GM19463 (cell line): ENCODE data around the gene ZFAND6.
A peak's percentile ranks its signal among the peaks of the same experiment; 100 is the strongest.

Source experiments
- ATAC-seq: cut with Tn5 transposase; IDR thresholded peaks from one replicate; pipeline ENCODE4 v1.9.1; 2021; ENCODE audit warnings: mild to moderate bottlenecking, moderate library complexity; ENCODE audit not compliant: unreplicated experiment

Gene ZFAND6

DNA sequence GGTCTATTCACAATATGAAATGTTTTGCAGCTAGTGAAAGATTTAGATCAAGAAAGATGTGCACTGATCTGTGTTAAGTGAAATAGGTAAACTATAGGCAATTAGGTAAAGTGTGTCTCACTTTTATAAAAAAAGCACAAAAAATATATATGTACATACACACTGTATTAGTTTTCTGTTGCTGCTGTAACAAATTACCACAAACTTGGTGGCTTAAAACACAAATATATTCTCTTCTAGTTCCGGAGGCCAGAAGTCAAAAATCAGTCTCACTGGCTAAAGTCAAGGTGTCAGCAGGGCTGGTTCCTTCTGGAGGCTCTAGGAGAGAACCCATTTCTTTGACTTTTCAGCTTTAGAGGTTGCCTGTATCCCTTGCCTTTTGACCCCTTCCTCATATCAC, 104.4 kb downstream of the ZFAND6 start:
- ATAC-seq: no peak

DNA sequence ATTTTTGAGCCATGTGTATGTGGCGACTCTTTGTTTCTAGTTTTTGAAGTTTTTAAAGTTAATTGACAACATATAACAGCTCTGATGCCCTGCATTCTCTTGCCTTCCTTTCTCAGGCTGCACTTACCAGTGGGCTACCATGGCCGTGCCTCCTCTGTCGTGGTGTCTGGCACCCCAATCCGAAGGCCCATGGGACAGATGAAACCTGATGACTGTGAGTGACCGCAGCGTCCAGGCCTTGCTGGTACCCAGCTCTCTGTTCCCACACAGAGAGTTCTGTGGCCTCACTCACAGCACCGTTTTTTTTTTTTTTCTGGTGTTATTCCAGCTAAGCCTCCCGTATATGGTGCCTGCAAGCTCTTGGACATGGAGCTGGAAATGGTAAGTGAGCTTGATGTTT, 108.5 kb downstream of the ZFAND6 start:
- no peak for ATAC-seq

GRCh38 chr15:80168421-80168820, 108.9 kb downstream of the ZFAND6 start:
- no peak for ATAC-seq

GRCh38 chr15:80169768-80170357, 110.4 kb downstream of the ZFAND6 start:
- ATAC-seq: no peak

DNA sequence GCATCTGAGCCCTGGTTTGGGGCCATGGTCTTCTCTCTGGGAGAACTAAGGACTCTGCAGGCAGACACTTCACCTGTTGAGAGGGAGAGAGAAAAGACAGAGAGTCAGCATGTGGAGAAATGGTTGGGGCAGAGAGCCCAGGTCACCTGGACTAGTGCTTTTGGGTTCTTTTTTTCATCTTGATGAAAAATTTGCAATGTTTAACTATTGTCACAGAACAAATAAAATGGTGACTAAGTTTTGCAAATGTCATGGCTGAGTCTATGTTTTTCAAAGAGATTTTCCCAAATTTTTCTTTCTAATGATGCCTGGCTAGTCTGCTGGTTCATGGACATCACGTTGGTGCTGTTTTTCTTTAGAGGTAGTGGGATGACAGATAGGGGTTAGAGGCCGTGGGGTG, 111.1 kb downstream of the ZFAND6 start:
- ATAC-seq: no peak

DNA sequence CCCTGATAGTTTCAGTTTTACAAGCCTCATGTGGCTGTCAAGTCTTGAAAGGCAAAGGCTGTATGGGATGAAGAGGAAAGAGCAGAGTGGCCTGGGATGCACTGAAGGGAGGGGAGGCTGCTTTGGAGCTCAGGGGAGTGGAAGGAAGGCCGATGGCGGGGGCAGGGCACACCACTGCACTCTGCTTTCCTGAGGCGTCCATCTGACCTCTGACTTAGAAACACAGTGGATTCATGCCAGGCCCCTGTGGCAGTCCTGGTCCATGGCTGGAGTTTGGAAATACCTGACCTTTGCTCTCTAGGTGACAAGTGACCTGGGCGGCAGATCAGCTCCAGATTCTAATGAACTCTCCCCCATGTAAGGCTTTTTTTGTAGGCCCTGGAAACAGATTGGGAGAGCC, 112.3 kb downstream of the ZFAND6 start:
- no peak for ATAC-seq

DNA sequence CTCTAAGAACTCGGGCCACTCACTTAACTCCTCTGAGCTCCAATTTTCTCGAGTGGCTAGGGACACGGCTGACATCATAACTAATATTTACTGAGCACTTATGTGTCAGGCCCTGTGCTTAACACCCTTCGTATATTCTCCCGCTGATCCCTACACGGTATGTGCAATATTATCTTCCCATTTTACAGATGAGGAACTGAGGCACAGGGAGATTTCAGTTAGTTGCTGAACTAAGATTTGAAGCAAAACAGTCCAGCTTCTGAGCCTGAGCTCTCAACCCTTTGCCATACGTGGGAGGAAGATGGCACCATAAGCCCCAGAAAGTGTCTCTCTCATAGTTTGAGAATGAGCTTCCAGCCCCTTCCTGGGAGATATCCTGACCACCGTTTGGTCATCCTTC, 112.9 kb downstream of the ZFAND6 start:
- ATAC-seq: no peak

- peak; percentile 68 for ATAC-seq
Observed at GRCh38 chr15:80173022-80173759, 113.7 kb downstream of the ZFAND6 start.

DNA sequence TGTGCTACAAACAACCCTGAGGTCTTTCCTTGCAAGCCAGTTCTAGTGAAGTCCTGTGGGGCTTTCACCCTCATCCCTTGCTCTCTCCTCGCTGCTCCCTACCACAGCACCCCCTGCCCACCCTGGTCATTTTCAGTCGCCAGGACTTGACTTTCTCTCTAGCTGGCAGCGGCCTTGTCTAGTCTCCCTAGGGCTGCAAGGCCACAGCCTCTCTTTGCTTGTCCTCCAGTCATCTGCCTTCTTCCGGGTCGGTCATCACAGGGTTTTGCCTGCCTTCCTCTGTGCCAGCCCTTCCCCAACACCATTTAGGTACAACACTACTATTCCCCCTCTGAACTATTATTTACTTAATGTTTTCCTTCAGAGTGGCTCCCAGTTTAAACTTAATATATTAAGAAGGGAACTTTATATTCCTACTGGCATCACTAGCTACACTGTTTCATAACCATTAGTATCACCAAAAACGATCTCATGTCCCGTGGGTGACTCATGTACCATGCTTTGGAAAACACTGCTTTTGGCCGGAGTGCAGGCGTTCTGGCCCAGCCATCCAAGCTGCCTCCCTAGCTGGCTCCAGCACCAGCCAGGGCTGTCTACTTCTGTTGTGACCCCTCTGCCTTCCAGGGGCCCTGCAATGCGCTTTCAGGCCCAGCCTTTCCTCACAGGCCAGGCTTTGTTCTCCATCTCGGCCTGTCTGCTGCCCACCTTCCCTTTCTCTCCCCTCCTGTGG, 114.7 kb downstream of the ZFAND6 start:
- ATAC-seq: no peak

- ATAC-seq: no peak
Observed at GRCh38 chr15:80175436-80175835, 116.0 kb downstream of the ZFAND6 start.

GRCh38 chr15:80176443-80176842, 117.0 kb downstream of the ZFAND6 start:
- no peak for ATAC-seq

GRCh38 chr15:80177156-80177555, 117.7 kb downstream of the ZFAND6 start:
- no peak for ATAC-seq

- ATAC-seq: no peak
Observed at GRCh38 chr15:80179025-80179759, 119.7 kb downstream of the ZFAND6 start.

DNA sequence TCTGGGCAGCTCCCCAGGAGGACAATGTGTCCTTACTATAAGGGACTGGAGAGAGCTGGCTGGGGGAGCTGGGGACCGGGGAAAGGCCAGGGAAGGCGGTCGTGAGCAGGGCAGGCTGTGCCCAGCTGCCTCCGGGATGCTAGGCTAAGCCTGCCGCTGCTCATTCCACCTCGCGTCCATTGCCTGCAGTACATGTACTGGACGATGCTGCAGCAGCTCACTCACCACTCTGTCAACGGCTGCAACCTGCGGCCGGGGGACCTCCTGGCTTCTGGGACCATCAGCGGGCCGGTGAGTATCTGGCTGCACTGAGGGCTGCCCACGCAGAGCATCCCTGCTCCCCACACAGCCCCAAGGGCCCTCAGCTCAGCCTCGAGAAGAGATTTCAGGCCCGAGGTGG, 120.5 kb downstream of the ZFAND6 start:
- ATAC-seq: no peak

GRCh38 chr15:80180468-80180867, 121.0 kb downstream of the ZFAND6 start:
- ATAC-seq: no peak

GRCh38 chr15:80180986-80181385, 121.5 kb downstream of the ZFAND6 start:
- no peak for ATAC-seq

- no peak for ATAC-seq
Observed at GRCh38 chr15:80182611-80183261, 123.3 kb downstream of the ZFAND6 start.

DNA sequence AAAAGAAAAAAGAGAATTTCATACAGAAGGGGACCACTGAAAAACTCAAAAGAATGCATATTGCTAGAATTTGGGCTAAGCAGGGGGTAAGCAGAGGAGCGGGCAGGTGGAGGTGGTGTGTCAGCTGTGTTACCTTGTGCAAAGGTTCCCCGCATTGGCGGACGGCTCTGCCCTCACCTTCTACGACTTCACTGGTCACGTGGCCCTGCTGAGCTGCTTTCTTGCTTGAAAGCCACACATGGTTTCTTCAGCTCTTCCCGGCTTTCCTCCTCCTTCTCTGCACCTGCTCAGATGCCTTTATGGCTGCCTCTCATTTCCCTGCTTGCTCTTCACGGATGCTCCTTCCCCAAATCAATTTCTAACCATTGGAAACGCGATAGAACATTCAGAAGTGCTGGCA, 123.8 kb downstream of the ZFAND6 start:
- no peak for ATAC-seq

- ATAC-seq: no peak
Observed at GRCh38 chr15:80183886-80184285, 124.4 kb downstream of the ZFAND6 start.

DNA sequence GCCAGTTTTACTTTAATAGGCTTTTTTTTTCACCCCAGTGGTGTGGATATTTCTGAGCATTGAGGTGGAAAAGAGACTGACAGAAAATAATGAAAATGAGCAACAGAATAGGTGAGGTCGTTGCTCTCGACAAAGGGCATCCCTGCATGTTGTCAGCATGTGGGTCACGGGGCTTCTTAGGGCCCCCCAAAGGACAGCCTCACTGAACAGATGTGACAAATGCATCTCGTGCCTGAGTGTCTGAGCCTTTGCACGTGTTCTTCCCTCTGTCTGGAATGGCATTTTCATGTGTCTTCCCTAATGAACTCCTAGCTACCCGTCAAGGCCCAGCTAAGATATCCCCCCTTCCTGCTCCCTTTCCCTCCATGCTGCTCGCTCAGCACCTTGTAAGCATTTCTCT, 125.1 kb downstream of the ZFAND6 start:
- ATAC-seq: no peak

DNA sequence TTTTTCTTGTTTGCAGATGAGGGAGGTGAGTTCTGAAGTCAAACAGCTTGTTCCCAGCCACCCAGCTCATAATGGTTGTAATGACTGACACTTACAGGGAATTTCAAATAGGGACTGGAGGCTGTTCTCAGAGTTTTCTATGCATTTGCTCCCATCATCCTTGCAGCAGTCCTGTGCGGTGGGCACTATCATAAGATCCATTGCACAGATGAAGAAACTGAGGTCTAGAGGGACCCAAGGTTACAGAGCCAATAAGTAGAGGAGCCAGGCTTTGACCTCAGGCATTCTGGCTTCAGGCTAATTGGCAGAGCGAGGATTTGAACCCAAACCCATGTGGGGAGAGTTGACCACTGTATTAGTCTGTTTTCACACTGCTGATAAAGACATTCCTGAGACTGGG, 125.7 kb downstream of the ZFAND6 start:
- ATAC-seq: no peak
